ENCODE results near the gene AGGF1.

Gene AGGF1

GRCh38 chr5:77008413-77008812 lies 21.8 kb upstream of the AGGF1 start:
- DNase-seq = peak; percentile 26
- Histone ChIP-seq H3K9me3 (no peaks in the 10 kb centered on the region), H3K4me1 (no peaks in the 10 kb centered on the region), H3K36me3 (no peaks in the 10 kb centered on the region), H3K4me3 (ENCODE audit: low read depth, low read length) (no peak overlapping the region), H3K27me3 (peaks cover 50% of the 10 kb centered on the region)
- TF ChIP-seq CTCF (IDR thresholded peaks at IDR 0.05; ENCODE audit: low read depth, low read length) = no peak

- no peak for DNase-seq
- no peak for TF ChIP-seq CTCF (IDR thresholded peaks at IDR 0.05; ENCODE audit: low read depth, low read length)
- H3K9me3 ChIP-seq = no peaks in the 10 kb centered on the region
Measured at GRCh38 chr5:77010243-77010642, 20.0 kb upstream of the AGGF1 start.

GRCh38 chr5:77011498-77011897 lies 18.7 kb upstream of the AGGF1 start:
- Histone ChIP-seq H3K4me1 (no peaks in the 10 kb centered on the region), H3K27me3 (peaks cover 24% of the 10 kb centered on the region), H3K4me3 (ENCODE audit: low read depth, low read length) (no peak overlapping the region), H3K9me3 (no peaks in the 10 kb centered on the region), H3K36me3 (no peaks in the 10 kb centered on the region)
- no peak for DNase-seq
- TF ChIP-seq CTCF (IDR thresholded peaks at IDR 0.05; ENCODE audit: low read depth, low read length) = no peak

More at GRCh38 chr5:77010243-77010642, 20.0 kb upstream of the AGGF1 start:
- Histone ChIP-seq H3K27me3 (peaks cover 35% of the 10 kb centered on the region), H3K4me3 (ENCODE audit: low read depth, low read length) (no peak overlapping the region), H3K36me3 (no peaks in the 10 kb centered on the region), H3K4me1 (no peaks in the 10 kb centered on the region)

- TF ChIP-seq CTCF (IDR thresholded peaks at IDR 0.05; ENCODE audit: low read depth, low read length) = no peak
- no peaks in the 10 kb centered on the region for H3K9me3 ChIP-seq
- peaks cover 24% of the 10 kb centered on the region for H3K27me3 ChIP-seq
- no peak for DNase-seq
- H3K4me3 ChIP-seq (ENCODE audit: low read depth, low read length) = no peak overlapping the region
- H3K36me3 ChIP-seq = no peaks in the 10 kb centered on the region
- no peaks in the 10 kb centered on the region for H3K4me1 ChIP-seq
Measured at GRCh38 chr5:77012601-77013000, 17.6 kb upstream of the AGGF1 start.

- Histone ChIP-seq H3K27me3 (peaks cover 25% of the 10 kb centered on the region), H3K4me3 (ENCODE audit: low read depth, low read length) (no peak overlapping the region), H3K36me3 (no peaks in the 10 kb centered on the region), H3K9me3 (no peaks in the 10 kb centered on the region), H3K4me1 (no peaks in the 10 kb centered on the region)
- peak; percentile 40; the same call in 1 of the 2 replicates for TF ChIP-seq CTCF (IDR thresholded peaks at IDR 0.05; ENCODE audit: low read depth, low read length)
- no peak for DNase-seq
Measured at GRCh38 chr5:77015938-77016569, 14.2 kb upstream of the AGGF1 start.

- H3K4me1 ChIP-seq = no peaks in the 10 kb centered on the region
- H3K27me3 ChIP-seq = peaks cover 24% of the 10 kb centered on the region
- no peak overlapping the region for H3K4me3 ChIP-seq (ENCODE audit: low read depth, low read length)
- no peaks in the 10 kb centered on the region for H3K9me3 ChIP-seq
- no peak for TF ChIP-seq CTCF (IDR thresholded peaks at IDR 0.05; ENCODE audit: low read depth, low read length)
- no peak for DNase-seq
- no peaks in the 10 kb centered on the region for H3K36me3 ChIP-seq
Measured at GRCh38 chr5:77016962-77017361, 13.2 kb upstream of the AGGF1 start.
